Measurements from ENCODE around the gene MED6.

DNA sequence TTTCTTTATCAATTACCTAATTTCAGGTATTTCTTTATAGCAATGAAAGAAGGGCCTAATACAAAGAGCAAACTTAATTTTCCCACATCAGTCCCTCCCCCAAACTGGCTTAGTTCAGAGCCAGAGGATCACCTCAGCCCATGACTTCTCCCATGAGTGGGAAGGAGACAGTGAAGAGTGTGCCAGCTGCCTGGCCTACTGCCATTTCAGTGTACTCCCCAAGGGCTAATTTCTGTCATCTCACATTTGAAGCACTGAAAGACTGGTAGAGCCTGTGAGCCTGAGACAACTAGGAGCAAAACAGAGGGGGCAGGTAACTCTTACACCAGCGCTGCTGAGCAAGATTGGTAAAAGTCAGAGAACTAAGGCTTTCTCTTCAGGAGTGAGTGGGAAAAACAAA lies 36.6 kb downstream of the MED6 start:
- no peak for TF ChIP-seq POLR2A (IDR thresholded peaks at IDR 0.05)
- no peak for TF ChIP-seq POLR2AphosphoS5 (IDR thresholded peaks at IDR 0.05)

All from breast epithelium (tissue), 3 donors.